Mammary epithelial cell (primary cell): ENCODE measurements around the gene ASIC3.

Experiments used
- EZH2 ChIP-seq: IDR thresholded peaks from 2 replicates; pipeline ENCODE4 v1.6.1; 2012; ENCODE audit warnings: low read length, inconsistent platforms, borderline replicate concordance
- TF ChIP-seq, protein P1 (sequence below), 2 donors: IDR thresholded peaks in 1 of 2; conservative IDR thresholded peaks in 1 of 2; 2 replicates each; pipeline ENCODE4 v1.5.1; 2011 to 2012; ENCODE audit warnings: inconsistent platforms in 2 of 2, low read length in 2 of 2, mild to moderate bottlenecking in 2 of 2, control low read depth in 1 of 2, low read depth in 1 of 2; ENCODE audit not compliant: insufficient read depth in 1 of 2; ENCODE audit errors: extremely low read depth in 1 of 2

DNA sequence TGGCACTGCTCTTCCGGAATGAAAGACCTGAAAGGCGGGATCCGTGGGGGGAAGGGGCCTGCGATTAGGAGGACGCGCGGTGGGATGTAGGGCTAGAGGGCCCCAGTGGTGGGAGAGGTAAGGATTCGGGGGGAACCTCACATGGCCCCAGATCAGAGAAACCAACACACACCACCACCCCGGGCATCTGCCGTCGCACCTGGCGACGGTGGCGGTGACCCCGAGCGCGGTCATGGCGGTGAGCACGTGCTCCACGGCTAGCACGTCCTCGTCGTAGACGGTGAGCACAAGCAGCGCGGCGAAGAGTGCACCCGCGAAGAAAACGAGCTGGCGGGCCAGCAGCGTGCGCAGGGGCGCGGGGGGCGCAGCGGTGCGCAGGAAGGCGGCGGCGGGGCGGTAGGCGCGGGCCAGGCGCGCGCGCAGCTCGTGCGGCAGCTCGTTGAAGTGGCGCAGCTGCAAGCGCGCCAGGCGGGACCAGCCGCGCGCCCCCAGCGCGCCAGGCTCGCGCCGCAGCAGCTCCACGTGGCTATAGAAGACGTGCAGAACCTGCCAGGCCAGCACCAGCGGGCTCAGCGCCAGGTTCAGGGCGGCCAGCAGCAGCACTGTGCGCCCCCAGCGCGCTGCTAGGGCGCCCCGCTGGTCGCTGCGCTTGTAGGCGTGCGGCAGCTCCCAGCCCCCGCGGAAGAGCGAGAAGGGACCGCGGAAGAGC is 29.8 kb upstream of the ASIC3 start:
- TF ChIP-seq, protein P1, sequence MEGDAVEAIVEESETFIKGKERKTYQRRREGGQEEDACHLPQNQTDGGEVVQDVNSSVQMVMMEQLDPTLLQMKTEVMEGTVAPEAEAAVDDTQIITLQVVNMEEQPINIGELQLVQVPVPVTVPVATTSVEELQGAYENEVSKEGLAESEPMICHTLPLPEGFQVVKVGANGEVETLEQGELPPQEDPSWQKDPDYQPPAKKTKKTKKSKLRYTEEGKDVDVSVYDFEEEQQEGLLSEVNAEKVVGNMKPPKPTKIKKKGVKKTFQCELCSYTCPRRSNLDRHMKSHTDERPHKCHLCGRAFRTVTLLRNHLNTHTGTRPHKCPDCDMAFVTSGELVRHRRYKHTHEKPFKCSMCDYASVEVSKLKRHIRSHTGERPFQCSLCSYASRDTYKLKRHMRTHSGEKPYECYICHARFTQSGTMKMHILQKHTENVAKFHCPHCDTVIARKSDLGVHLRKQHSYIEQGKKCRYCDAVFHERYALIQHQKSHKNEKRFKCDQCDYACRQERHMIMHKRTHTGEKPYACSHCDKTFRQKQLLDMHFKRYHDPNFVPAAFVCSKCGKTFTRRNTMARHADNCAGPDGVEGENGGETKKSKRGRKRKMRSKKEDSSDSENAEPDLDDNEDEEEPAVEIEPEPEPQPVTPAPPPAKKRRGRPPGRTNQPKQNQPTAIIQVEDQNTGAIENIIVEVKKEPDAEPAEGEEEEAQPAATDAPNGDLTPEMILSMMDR (conservative IDR thresholded peaks at IDR 0.05 in 1 of 2, IDR thresholded peaks at IDR 0.05 in 1 of 2; ENCODE audit: extremely low read depth in 1 of 2, insufficient read depth in 1 of 2, low read depth in 1 of 2, low read length in 2 of 2): no peak
- TF ChIP-seq EZH2: peak; percentile 36
